ENCODE data around the gene C1R. TPM values are rescaled to one million over a fixed set of nuclear protein-coding genes. Genes with fewer than 3 reads are reported as not detected.
A peak's percentile ranks its signal among the peaks of the same experiment; 100 is the strongest.

Gene C1R
- total RNA-seq, 4 donors from 2014 or later: 65.0 to 259 (median 84.7) TPM

GRCh38 chr12:7061596-7061995 is 30.6 kb downstream of the C1R start:
- peak in 1 of 2 donors; percentile 82 for DNase-seq (ENCODE audit: low spot score in 2 of 2)
- H3K4me3 ChIP-seq (ENCODE audit: low read depth, poor library complexity, severe bottlenecking): no peak overlapping the region
- TF ChIP-seq POLR2A (IDR thresholded peaks at IDR 0.05) (no peak), CTCF (IDR thresholded peaks at IDR 0.05) (no peak)
- intact Hi-C loops (cut with DNase I; ENCODE audit: low total_unique reads): no loop called here
- WGBS, 2 donors: 92 to 94% methylated on average over 7 of the region's 7 CpGs

GRCh38 chr12:7061138-7061537 is 31.1 kb downstream of the C1R start:
- peak in 1 of 2 donors; percentile 82 for DNase-seq (ENCODE audit: low spot score in 2 of 2)
- no peak overlapping the region for H3K4me3 ChIP-seq (ENCODE audit: low read depth, poor library complexity, severe bottlenecking)
- TF ChIP-seq CTCF (IDR thresholded peaks at IDR 0.05) (no peak), POLR2A (IDR thresholded peaks at IDR 0.05) (no peak)
- 56 to 70% methylated on average over 13 of the region's 13 CpGs for WGBS, 2 donors
- intact Hi-C loops (cut with DNase I; ENCODE audit: low total_unique reads): no loop called here

- DNase-seq (ENCODE audit: low spot score in 2 of 2): peak; percentile 84 to 91
- WGBS, 2 donors: 15 to 24% methylated on average over 10 of the region's 10 CpGs
- intact Hi-C loops (cut with DNase I; ENCODE audit: low total_unique reads): no loop called here
- TF ChIP-seq POLR2A (IDR thresholded peaks at IDR 0.05) (no peak), CTCF (IDR thresholded peaks at IDR 0.05) (peak in 1 of 3 donors; percentile 85)
- H3K4me3 ChIP-seq (ENCODE audit: low read depth, poor library complexity, severe bottlenecking): no peak within 1 kb of the TSS
These were observed 31.8 kb downstream of the C1R start, which contains the start of gene C1S for GRCh38 chr12:7060353-7060954. C1S (plus strand) TSS chr12:7060718; CDS start chr12:7061913, 1,195 bp downstream.

- intact Hi-C loops (cut with DNase I; ENCODE audit: low total_unique reads): loop anchor here (10.0 kb wide), 1 partner anchor 55 kb away; no protein-coding TSS in a partner anchor
- WGBS, 2 donors: 87 to 98% methylated on average over 4 of the region's 4 CpGs
- TF ChIP-seq CTCF (IDR thresholded peaks at IDR 0.05) (no peak), POLR2A (IDR thresholded peaks at IDR 0.05) (no peak)
- no peak overlapping the region for H3K4me3 ChIP-seq (ENCODE audit: low read depth, poor library complexity, severe bottlenecking)
- DNase-seq (ENCODE audit: low spot score in 2 of 2): no peak
These were observed 32.5 kb downstream of the C1R start for GRCh38 chr12:7059780-7060179.

GRCh38 chr12:7058850-7059395 is 33.3 kb downstream of the C1R start:
- intact Hi-C loops (cut with DNase I; ENCODE audit: low total_unique reads): loop anchor here (10.0 kb wide), 1 partner anchor 56 kb away; no protein-coding TSS in a partner anchor
- no peak for TF ChIP-seq CTCF (IDR thresholded peaks at IDR 0.05)
- TF ChIP-seq POLR2A (IDR thresholded peaks at IDR 0.05): no peak

More at GRCh38 chr12:7058850-7059395, 33.3 kb downstream of the C1R start:
- WGBS, 2 donors: 89 to 91% methylated on average over 9 of the region's 9 CpGs
- no peak for DNase-seq (ENCODE audit: low spot score in 2 of 2)
- H3K4me3 ChIP-seq (ENCODE audit: low read depth, poor library complexity, severe bottlenecking): no peak overlapping the region

Measured in lower leg skin (tissue), 4 donors.